GM19099 (cell line): ENCODE results near the gene ZNF701.

Experiments
- POLR2A ChIP-seq: IDR thresholded peaks from 3 replicates; pipeline ENCODE4 v1.6.1; 2011; ENCODE audit warnings: low read depth; ENCODE audit not compliant: insufficient read length; ENCODE audit errors: extremely low read depth

ZNF701 gene

GRCh38 chr19:52635786-52636570 lies 65.9 kb downstream of the ZNF701 start:
- no peak for TF ChIP-seq POLR2A
